Tibial nerve (tissue), 4 donors: ENCODE data around the gene DAG1. TPM values are rescaled to one million over a fixed set of nuclear protein-coding genes. Genes with fewer than 3 reads are reported as not detected.

ENCODE experiments used
- DNase-seq, 2 donors: peaks; one replicate each; pipeline ENCODE4 v3.0.0-alpha.2; 2019; ENCODE audit warnings: low spot score in 2 of 2
- H3K27ac ChIP-seq, 4 donors: fragments of 200-600 bp; sonication (generic) in 3 of 4; one replicate each; pipeline ENCODE4 v1.5.1; 2017 to 2019; ENCODE audit warnings: mild to moderate bottlenecking in 1 of 4
- H3K27me3 ChIP-seq, 2 donors: fragments of 200-600 bp; sonication (generic) in 1 of 2; one replicate each; pipeline versions ENCODE4 v1.5.1 to v1.6.0; 2017 to 2019
- H3K36me3 ChIP-seq, 3 donors: fragments of 200-600 bp; sonication (generic); one replicate each; pipeline ENCODE4 v1.5.1; 2018 to 2019
- H3K4me1 ChIP-seq, 4 donors: fragments of 200-600 bp; sonication (generic) in 3 of 4; one replicate each; pipeline ENCODE4 v1.5.1; 2017 to 2019
- H3K4me3 ChIP-seq, 4 donors: fragments of 200-600 bp; sonication (generic) in 3 of 4; one replicate each; pipeline ENCODE4 v1.5.1; 2017 to 2019; ENCODE audit warnings: mild to moderate bottlenecking in 1 of 4, moderate library complexity in 1 of 4
- H3K9me3 ChIP-seq, 4 donors: fragments of 200-600 bp; sonication (generic) in 3 of 4; one replicate each; pipeline ENCODE4 v1.5.1; 2017 to 2019
- CTCF ChIP-seq, 5 experiments: fragments of 200-600 bp in 3 of 5; fragments of 450-650 bp in 2 of 5; sonication (generic) in 3 of 5; IDR thresholded peaks; one replicate each; pipeline ENCODE4 v1.5.1; 2016 to 2019; ENCODE audit warnings: antibody characterized with exemption in 5 of 5, mild to moderate bottlenecking in 3 of 5, moderate library complexity in 2 of 5
- EP300 ChIP-seq, 2 donors: sonication (generic); formaldehyde crosslinking; IDR thresholded peaks; one replicate each; pipeline ENCODE4 v1.6.1; 2017; ENCODE audit warnings: antibody characterized with exemption in 2 of 2, mild to moderate bottlenecking in 1 of 2
- POLR2A ChIP-seq, 2 donors: fragments of 450-650 bp; IDR thresholded peaks; one replicate each; pipeline ENCODE4 v1.6.1; 2017; ENCODE audit warnings: antibody characterized with exemption in 2 of 2, mild to moderate bottlenecking in 2 of 2, moderate library complexity in 2 of 2
- WGBS, 2 donors: methylation state at CpG; one replicate each; pipeline ENCODE4 v1.1.5; 2018; 5-methylcytosine and 5-hydroxymethylcytosine counted together
- total RNA-seq, 4 donors: library from RNA; depleted of rRNA; stranded (reverse); fragments of >200 nt; gene quantifications; one replicate each; pipeline ENCODE4 v1.1.0, GENCODE V29; 2016

Gene DAG1
- total RNA-seq, 4 donors from 2014 or later: 113 to 142 (median 126) TPM

DNA sequence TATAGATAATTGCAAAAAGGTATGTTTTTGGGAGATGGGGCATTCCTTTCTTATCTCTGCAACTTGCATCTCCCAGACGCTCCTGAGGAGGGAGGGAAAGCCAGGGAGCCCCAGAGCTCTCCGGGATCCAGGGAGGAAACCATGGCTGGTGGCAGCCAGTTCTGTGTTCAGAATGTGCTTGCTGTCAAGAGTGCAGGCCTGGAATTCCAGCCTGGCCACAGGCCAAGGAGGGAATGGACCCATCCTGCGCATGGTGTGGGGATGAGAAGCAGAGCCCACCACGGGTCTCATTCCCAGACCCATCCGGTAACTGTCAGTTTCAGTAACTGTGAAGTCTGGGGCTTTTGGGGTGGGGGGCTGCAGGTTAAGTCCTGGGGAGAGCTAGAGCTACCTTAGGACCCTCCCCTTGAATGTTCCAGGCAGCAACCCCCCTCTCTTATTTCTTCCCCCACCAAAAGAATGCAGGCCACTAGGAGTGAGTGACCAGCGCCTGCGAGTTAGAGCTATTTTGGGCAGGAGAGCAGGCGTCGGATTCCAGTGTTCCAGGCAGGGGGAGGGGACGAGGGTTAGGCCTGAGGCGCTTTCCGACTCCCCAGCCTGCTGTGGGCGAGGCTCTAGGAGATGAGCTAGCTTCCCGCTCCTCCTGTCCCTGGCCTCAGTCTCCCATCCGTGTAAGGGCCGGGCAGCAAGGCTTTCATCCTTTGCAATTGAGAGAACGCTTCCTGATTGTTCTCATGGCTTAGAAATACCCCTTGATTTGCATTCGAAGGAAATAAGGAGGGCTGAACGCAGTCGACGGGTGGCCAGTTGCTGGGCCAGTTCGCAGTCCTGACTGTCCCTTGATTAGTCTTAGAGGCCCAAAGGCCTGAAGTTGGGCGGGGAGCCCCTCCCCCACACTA is 781 bp upstream of the DAG1 start:
- H3K36me3 ChIP-seq: peaks cover 0 to 8% (median 0%) of the 10 kb centered on the region in 3 donors
- WGBS, 2 donors: 5 to 8% methylated on average over 20 to 22 of the region's 23 CpGs
- no peaks in the 10 kb centered on the region for H3K27me3 ChIP-seq
- no peaks in the 10 kb centered on the region for H3K9me3 ChIP-seq
- DNase-seq: peak; percentile 38 to 54
- H3K4me1 ChIP-seq: peaks cover 0 to 74% (median 43%) of the 10 kb centered on the region in 4 donors
- TF ChIP-seq CTCF (IDR thresholded peaks at IDR 0.05) (no peak), POLR2A (IDR thresholded peaks at IDR 0.05) (no peak), EP300 (IDR thresholded peaks at IDR 0.05) (peak; percentile 35 to 88)
- peak overlapping the region; percentile 20 to 97 (median 74) for H3K4me3 ChIP-seq
- peak overlapping the region; percentile 94 to 99 (median 96) for H3K27ac ChIP-seq

- 0 to 1% methylated on average over 14 to 23 of the region's 23 CpGs for WGBS, 2 donors
- peak in 1 of 2 donors; percentile 8 for DNase-seq
- Histone ChIP-seq H3K4me3 (peak overlapping the region; percentile 73 to 97 (median 81)), H3K4me1 (peaks cover 0 to 65% (median 38%) of the 10 kb centered on the region in 4 donors), H3K36me3 (peaks cover 0 to 10% (median 0%) of the 10 kb centered on the region in 3 donors), H3K27me3 (no peaks in the 10 kb centered on the region), H3K27ac (peak overlapping the region; percentile 94 to 99 (median 96)), H3K9me3 (no peaks in the 10 kb centered on the region)
- TF ChIP-seq EP300 (IDR thresholded peaks at IDR 0.05): no peak
- TF ChIP-seq POLR2A (IDR thresholded peaks at IDR 0.05): no peak
- no peak for TF ChIP-seq CTCF (IDR thresholded peaks at IDR 0.05)
These were observed 800 bp downstream of the DAG1 start for GRCh38 chr3:49470714-49471420.

DNA sequence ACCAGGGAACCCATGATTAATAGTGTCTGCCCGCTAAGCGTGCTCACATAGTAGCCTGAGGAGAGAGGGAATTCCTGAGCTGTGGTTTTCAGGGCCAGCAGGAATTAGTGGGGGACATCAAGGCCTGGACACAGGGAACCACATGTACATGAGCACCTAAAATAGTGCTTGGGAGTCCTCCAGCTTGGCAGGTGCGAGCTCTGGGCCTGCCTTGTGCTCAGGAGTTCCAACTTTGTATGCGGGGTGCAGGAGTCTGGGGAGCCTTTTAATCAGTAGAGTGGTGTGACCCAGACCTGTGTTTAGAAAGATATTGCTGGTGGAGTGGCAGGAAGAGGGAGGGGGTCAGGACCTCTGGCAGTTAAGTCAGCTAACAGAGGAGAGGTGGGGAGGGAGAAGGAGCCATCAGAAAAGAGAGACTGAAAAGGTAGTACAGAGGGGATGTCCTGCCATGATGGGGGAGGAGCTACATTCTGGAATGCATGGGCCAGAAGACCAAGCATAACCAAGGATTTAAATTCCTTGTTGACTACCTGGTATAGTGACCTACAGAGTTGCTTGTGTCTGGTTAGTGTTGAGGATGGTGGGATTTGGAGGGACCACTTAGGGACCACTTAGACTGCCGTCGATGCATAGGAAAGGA is 1.9 kb downstream of the DAG1 start:
- no peaks in the 10 kb centered on the region for H3K27me3 ChIP-seq
- H3K27ac ChIP-seq: peak overlapping the region in 2 of 4 donors; percentile 96 to 99
- TF ChIP-seq CTCF (IDR thresholded peaks at IDR 0.05) (no peak), EP300 (IDR thresholded peaks at IDR 0.05) (no peak)
- no peak for DNase-seq
- peaks cover 0 to 65% (median 41%) of the 10 kb centered on the region in 4 donors for H3K4me1 ChIP-seq
- 56 to 66% methylated on average over 6 of the region's 6 CpGs for WGBS, 2 donors
- H3K4me3 ChIP-seq: peak overlapping the region in 3 of 4 donors; percentile 73 to 97 (median 77)
- H3K9me3 ChIP-seq: no peaks in the 10 kb centered on the region
- peaks cover 0 to 18% (median 2%) of the 10 kb centered on the region in 3 donors for H3K36me3 ChIP-seq

DNA sequence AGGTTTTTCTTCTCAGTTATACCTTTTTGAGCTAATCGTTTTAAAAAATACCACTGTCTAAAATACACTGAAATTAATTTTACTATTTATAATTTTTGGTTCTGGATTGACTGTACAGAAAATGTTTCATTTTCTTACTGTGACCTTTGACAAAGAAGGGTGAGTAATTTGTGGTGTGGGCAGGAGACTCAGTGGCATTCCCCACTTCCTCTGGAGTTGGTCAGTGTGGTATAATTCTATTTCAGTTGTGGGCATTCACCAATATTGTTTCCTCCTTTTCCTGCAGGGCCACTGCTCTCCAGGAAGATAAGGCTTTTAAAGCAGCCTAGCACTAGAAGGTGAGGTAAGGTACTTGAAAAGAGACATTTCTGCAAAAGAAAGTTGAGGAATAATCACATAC is 6.5 kb downstream of the DAG1 start:
- Histone ChIP-seq H3K27ac (peak overlapping the region in 1 of 4 donors; percentile 41), H3K9me3 (no peaks in the 10 kb centered on the region), H3K27me3 (no peaks in the 10 kb centered on the region), H3K4me3 (no peak overlapping the region), H3K4me1 (peaks cover 0 to 32% (median 16%) of the 10 kb centered on the region in 4 donors), H3K36me3 (peaks cover 0 to 41% (median 7%) of the 10 kb centered on the region in 3 donors)
- WGBS, 2 donors: 51 to 63% methylated on average over 1 of the region's 1 CpG
- TF ChIP-seq POLR2A (IDR thresholded peaks at IDR 0.05): no peak
- DNase-seq: no peak

DNA sequence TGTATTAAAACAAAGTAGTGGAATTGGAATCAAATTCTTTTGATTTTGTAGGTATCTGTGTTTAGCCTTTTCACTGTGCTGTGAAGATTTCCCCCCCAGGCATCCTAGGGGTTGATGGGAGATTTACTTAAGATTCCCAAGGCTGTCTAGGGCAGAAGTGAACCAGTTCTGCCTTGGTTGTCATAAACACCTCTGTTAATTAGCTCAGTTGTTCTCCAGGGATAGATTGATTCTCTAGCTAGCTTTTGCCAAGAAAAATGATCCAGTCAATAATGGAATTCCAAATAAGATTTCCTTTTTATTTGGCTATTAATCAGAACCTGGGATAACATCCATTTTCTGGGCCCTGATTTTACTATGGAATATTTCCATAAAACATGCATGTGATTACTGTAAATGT is 12.7 kb downstream of the DAG1 start:
- no peak for DNase-seq
- H3K27ac ChIP-seq: peak overlapping the region in 2 of 4 donors; percentile 78 to 88
- H3K27me3 ChIP-seq: no peaks in the 10 kb centered on the region
- H3K9me3 ChIP-seq: no peaks in the 10 kb centered on the region
- peaks cover 0 to 17% (median 0%) of the 10 kb centered on the region in 3 donors for H3K36me3 ChIP-seq
- TF ChIP-seq POLR2A (IDR thresholded peaks at IDR 0.05) (no peak), EP300 (IDR thresholded peaks at IDR 0.05) (no peak), CTCF (IDR thresholded peaks at IDR 0.05) (no peak)
- peaks cover 0 to 53% (median 26%) of the 10 kb centered on the region in 4 donors for H3K4me1 ChIP-seq
- H3K4me3 ChIP-seq: no peak overlapping the region
